Tibial nerve (tissue), 4 donors: ENCODE measurements around the gene ABO.
"Not testable (repeated sequence)": the region's sequence is repeated elsewhere in the genome, so short reads cannot be mapped to it uniquely, and the experiment has no call there.

Experiments used
- CTCF ChIP-seq, 5 experiments: fragments of 200-600 bp in 3 of 5; fragments of 450-650 bp in 2 of 5; sonication (generic) in 3 of 5; IDR thresholded peaks; one replicate each; pipeline ENCODE4 v1.5.1; 2016 to 2019; ENCODE audit warnings: antibody characterized with exemption in 5 of 5, mild to moderate bottlenecking in 3 of 5, moderate library complexity in 2 of 5
- EP300 ChIP-seq, 2 donors: sonication (generic); formaldehyde crosslinking; IDR thresholded peaks; one replicate each; pipeline ENCODE4 v1.6.1; 2017; ENCODE audit warnings: antibody characterized with exemption in 2 of 2, mild to moderate bottlenecking in 1 of 2
- POLR2A ChIP-seq, 2 donors: fragments of 450-650 bp; IDR thresholded peaks; one replicate each; pipeline ENCODE4 v1.6.1; 2017; ENCODE audit warnings: antibody characterized with exemption in 2 of 2, mild to moderate bottlenecking in 2 of 2, moderate library complexity in 2 of 2

- not testable (repeated sequence) for TF ChIP-seq POLR2A, CTCF, EP300 (IDR thresholded peaks at IDR 0.05)
Measured at GRCh38 chr9:133217333-133217988, 57.5 kb downstream of the ABO start.
